Stimulated activated CD4-positive, alpha-beta T cell treated with anti-CD3 and anti-CD28 coated beads, Interleukin-4, amount 100 ng/mL, for 24 hours (primary cell): ENCODE data around the gene BCKDHB.

Experiments
- DNase-seq: peaks from one replicate; pipeline ENCODE4 v3.0.0-alpha.2; 2020

BCKDHB gene

GRCh38 chr6:80154160-80154559 lies 47.7 kb downstream of the BCKDHB start:
- no peak for DNase-seq

- DNase-seq, result no peak
Observed at GRCh38 chr6:80156221-80156620, 49.8 kb downstream of the BCKDHB start.

GRCh38 chr6:80158478-80158989 lies 52.1 kb downstream of the BCKDHB start:
- DNase-seq, result no peak

- DNase-seq, result no peak
Observed at GRCh38 chr6:80161434-80161833, 55.0 kb downstream of the BCKDHB start.

- DNase-seq, result no peak
Observed at GRCh38 chr6:80163754-80164187, 57.3 kb downstream of the BCKDHB start.

GRCh38 chr6:80165143-80165542 lies 58.7 kb downstream of the BCKDHB start:
- DNase-seq, result peak; percentile 51

- DNase-seq, result no peak
Observed at GRCh38 chr6:80165819-80166218, 59.3 kb downstream of the BCKDHB start.

GRCh38 chr6:80170433-80170832 lies 64.0 kb downstream of the BCKDHB start:
- no peak for DNase-seq

- no peak for DNase-seq
Observed at GRCh38 chr6:80173411-80173810, 66.9 kb downstream of the BCKDHB start.

- DNase-seq, result no peak
Observed at GRCh38 chr6:80174900-80175572, 68.6 kb downstream of the BCKDHB start.

GRCh38 chr6:80179695-80180094 lies 73.2 kb downstream of the BCKDHB start:
- peak; percentile 6 for DNase-seq

GRCh38 chr6:80181352-80182081 lies 75.0 kb downstream of the BCKDHB start:
- no peak for DNase-seq

- DNase-seq, result no peak
Observed at GRCh38 chr6:80182308-80182707, 75.8 kb downstream of the BCKDHB start.

- no peak for DNase-seq
Observed at GRCh38 chr6:80183019-80183795, 76.7 kb downstream of the BCKDHB start.

- no peak for DNase-seq
Observed at GRCh38 chr6:80185492-80185891, 79.0 kb downstream of the BCKDHB start.

GRCh38 chr6:80186082-80186481 lies 79.6 kb downstream of the BCKDHB start:
- no peak for DNase-seq

- DNase-seq, result no peak
Observed at GRCh38 chr6:80196906-80197305, 90.4 kb downstream of the BCKDHB start.

- DNase-seq, result no peak
Observed at GRCh38 chr6:80197474-80197873, 91.0 kb downstream of the BCKDHB start.

- no peak for DNase-seq
Observed at GRCh38 chr6:80197986-80198385, 91.5 kb downstream of the BCKDHB start.

GRCh38 chr6:80203283-80203682 lies 96.8 kb downstream of the BCKDHB start:
- no peak for DNase-seq

GRCh38 chr6:80205404-80205803 lies 98.9 kb downstream of the BCKDHB start:
- no peak for DNase-seq

- DNase-seq, result no peak
Observed at GRCh38 chr6:80206758-80207157, 100.3 kb downstream of the BCKDHB start.

- DNase-seq, result no peak
Observed at GRCh38 chr6:80209430-80209829, 103.0 kb downstream of the BCKDHB start.

GRCh38 chr6:80210618-80211017 lies 104.1 kb downstream of the BCKDHB start:
- DNase-seq, result no peak
